H1 (cell line): ENCODE results near the gene ZNF644. TPM values are rescaled to one million over a fixed set of nuclear protein-coding genes. Genes with fewer than 3 reads are reported as not detected.

Source experiments
- CTCF ChIA-PET: fragments of 300-600 bp; sonication (Branson Sonifier 250); formaldehyde crosslinking; loops from one replicate; lab custom pipeline; 2021; ENCODE audit not compliant: partially characterized antibody; lab: Charles Lee
- POLR2A ChIA-PET: fragments of 300-600 bp; sonication (Branson Sonifier 250); formaldehyde crosslinking; loops from one replicate; lab custom pipeline; 2021; ENCODE audit warnings: inconsistent platforms; ENCODE audit not compliant: partially characterized antibody; lab: Charles Lee
- DNase-seq, 2 experiments: peaks; one replicate each; pipeline versions ENCODE4 v3.0.0 to v3.0.0-alpha.2; 2010 to 2022; ENCODE audit warnings: low spot score in 2 of 2, low read depth in 1 of 2, mixed read lengths in 1 of 2
- FAIRE-seq: peaks from 2 replicates; lab custom pipeline; 2011; peaks lifted over from hg19 to GRCh38; lab: Jason Lieb, UNC
- H2AFZ ChIP-seq: 2 replicates; pipeline ENCODE4 v1.8.1; 2012; ENCODE audit warnings: low read length, inconsistent platforms
- H2AK5ac ChIP-seq: 2 replicates; pipeline ENCODE4 v1.6.1; 2013; ENCODE audit warnings: low read depth, low read length
- H2BK120ac ChIP-seq: replicated peaks from 2 replicates; pipeline ENCODE3; 2013; ENCODE audit warnings: low read depth, low read length, inconsistent platforms
- H2BK12ac ChIP-seq: 2 replicates; pipeline ENCODE4 v1.6.1; 2013; ENCODE audit warnings: low read depth, low read length
- H2BK15ac ChIP-seq: 2 replicates; pipeline ENCODE4 v1.6.1; 2013; ENCODE audit warnings: low read length
- H2BK20ac ChIP-seq: 2 replicates; pipeline ENCODE4 v1.6.1; 2013; ENCODE audit warnings: low read length
- H2BK5ac ChIP-seq: 2 replicates; pipeline ENCODE4 v1.6.1; 2013; ENCODE audit warnings: low read depth, low read length
- H3K14ac ChIP-seq: 2 replicates; pipeline ENCODE4 v1.6.1; 2013; ENCODE audit warnings: inconsistent platforms; ENCODE audit not compliant: insufficient read length
- H3K18ac ChIP-seq: 2 replicates; pipeline ENCODE4 v1.6.1; 2013; ENCODE audit warnings: low read length; ENCODE audit errors: extremely low read depth
- H3K23ac ChIP-seq: 2 replicates; pipeline ENCODE4 v1.6.1; 2013; ENCODE audit warnings: inconsistent platforms; ENCODE audit not compliant: insufficient read length
- H3K23me2 ChIP-seq: 2 replicates; pipeline ENCODE4 v1.6.1; 2013; ENCODE audit warnings: low read depth, low read length
- H3K27ac ChIP-seq: 2 replicates; pipeline ENCODE4 v1.6.1; 2011; ENCODE audit warnings: low read depth, low read length, inconsistent platforms
- H3K27me3 ChIP-seq, 4 experiments: replicated peaks in 1 of 4; 1 replicate in 1 of 4; 2 replicates in 3 of 4; pipeline versions ENCODE4 v1.6.1 to v1.8.1; 2011 to 2013; ENCODE audit warnings: low read length in 3 of 4, mild to moderate bottlenecking in 3 of 4, inconsistent platforms in 2 of 4, mixed read lengths in 2 of 4, moderate library complexity in 1 of 4; ENCODE audit not compliant: control insufficient read depth in 3 of 4, insufficient read depth in 3 of 4; ENCODE audit errors: extremely low read depth in 1 of 4
- H3K36me3 ChIP-seq, 4 experiments: 2 replicates each; pipeline versions ENCODE4 v1.6.1 to v1.8.1; 2011 to 2013; ENCODE audit warnings: mild to moderate bottlenecking in 4 of 4, low read length in 3 of 4, moderate library complexity in 2 of 4, control low read depth in 1 of 4, inconsistent platforms in 1 of 4; ENCODE audit not compliant: insufficient read depth in 4 of 4, control insufficient read depth in 2 of 4
- H3K4ac ChIP-seq: replicated peaks from 2 replicates; pipeline ENCODE3; 2013; ENCODE audit warnings: low read length, low read depth, mixed read lengths, inconsistent platforms; ENCODE audit not compliant: insufficient read length
- H3K4me1 ChIP-seq, 4 experiments: replicated peaks in 1 of 4; 1 replicate in 1 of 4; 2 replicates in 3 of 4; pipeline versions ENCODE4 v1.6.1 to v1.8.1; 2011 to 2013; ENCODE audit warnings: low read length in 3 of 4, inconsistent platforms in 2 of 4, mixed read lengths in 1 of 4; ENCODE audit not compliant: insufficient read depth in 4 of 4, control insufficient read depth in 3 of 4
- H3K4me2 ChIP-seq, 2 experiments: 2 replicates each; pipeline versions ENCODE4 v1.6.1 to v1.8.1; 2011 to 2013; ENCODE audit warnings: low read depth in 2 of 2, low read length in 2 of 2, control low read depth in 1 of 2, inconsistent platforms in 1 of 2, mild to moderate bottlenecking in 1 of 2; ENCODE audit not compliant: insufficient read depth in 1 of 2
- H3K4me3 ChIP-seq, 4 experiments: fragments of 200-600, 300-600 bp in 1 of 4; sonication (generic), shearing (Covaris generic), sonication (Bioruptor Twin) in 1 of 4; 2 replicates each; pipeline versions ENCODE4 v1.5.1 to v1.8.1; 2011 to 2016; ENCODE audit warnings: low read length in 4 of 4, low read depth in 3 of 4, control low read depth in 2 of 4, inconsistent platforms in 2 of 4, mild to moderate bottlenecking in 2 of 4, mixed read lengths in 1 of 4, moderate library complexity in 1 of 4; ENCODE audit not compliant: insufficient read depth in 2 of 4; ENCODE audit errors: extremely low read depth in 1 of 4
- H3K56ac ChIP-seq: replicated peaks from 2 replicates; pipeline ENCODE3; 2013; ENCODE audit warnings: low read depth, mild to moderate bottlenecking, mixed read lengths, low read length, inconsistent platforms; ENCODE audit not compliant: insufficient read length
- H3K79me1 ChIP-seq: 2 replicates; pipeline ENCODE4 v1.6.1; 2013; ENCODE audit warnings: low read depth, low read length, control low read depth
- H3K79me2 ChIP-seq, 2 experiments: 2 replicates each; pipeline versions ENCODE4 v1.6.1 to v1.8.1; 2012 to 2013; ENCODE audit warnings: low read length in 2 of 2, mild to moderate bottlenecking in 2 of 2, inconsistent platforms in 1 of 2; ENCODE audit not compliant: insufficient read depth in 2 of 2, control insufficient read depth in 1 of 2
- H3K9ac ChIP-seq, 4 experiments: replicated peaks in 1 of 4; 1 replicate in 1 of 4; 2 replicates in 3 of 4; pipeline versions ENCODE4 v1.6.1 to v1.8.1; 2011 to 2013; ENCODE audit warnings: low read depth in 3 of 4, low read length in 3 of 4, control low read depth in 2 of 4, mild to moderate bottlenecking in 2 of 4, moderate library complexity in 2 of 4, inconsistent platforms in 1 of 4; ENCODE audit errors: extremely low read depth in 1 of 4
- H3K9me3 ChIP-seq, 2 experiments: 2 replicates each; pipeline versions ENCODE4 v1.6.1 to v1.8.1; 2012 to 2013; ENCODE audit warnings: mild to moderate bottlenecking in 2 of 2, moderate library complexity in 2 of 2, control low read depth in 1 of 2, inconsistent platforms in 1 of 2, low read depth in 1 of 2, low read length in 1 of 2, mixed read lengths in 1 of 2; ENCODE audit not compliant: insufficient read depth in 2 of 2
- H4K20me1 ChIP-seq, 2 experiments: replicated peaks in 1 of 2; 2 replicates each; pipeline versions ENCODE3 to v1.8.1; 2011 to 2013; ENCODE audit warnings: inconsistent platforms in 2 of 2, low read length in 2 of 2, mild to moderate bottlenecking in 1 of 2; ENCODE audit not compliant: insufficient read depth in 2 of 2, control insufficient read depth in 1 of 2
- H4K5ac ChIP-seq: 2 replicates; pipeline ENCODE4 v1.6.1; 2013; ENCODE audit warnings: low read length, low read depth, mixed read lengths, inconsistent platforms; ENCODE audit not compliant: insufficient read length
- H4K8ac ChIP-seq: 2 replicates; pipeline ENCODE4 v1.8.0; 2013; ENCODE audit warnings: mild to moderate bottlenecking, moderate library complexity, low read length, inconsistent platforms; ENCODE audit not compliant: insufficient read depth; ENCODE audit errors: extremely low read depth
- H4K91ac ChIP-seq: replicated peaks from 2 replicates; pipeline ENCODE3; 2013; ENCODE audit warnings: low read length, mixed read lengths, inconsistent platforms; ENCODE audit not compliant: insufficient read length
- BACH1 ChIP-seq: IDR thresholded peaks from 2 replicates; pipeline ENCODE4 v1.6.1; 2012; ENCODE audit warnings: low read length, improper control_type of control experiment
- CBX5 ChIP-seq: fragments of 300-800, 300-1000 bp; sonication (generic); IDR thresholded peaks from 2 replicates; pipeline ENCODE4 v1.7.1; 2016; ENCODE audit warnings: antibody characterized with exemption, low read length, low read depth
- CEBPB ChIP-seq: IDR thresholded peaks from 2 replicates; pipeline ENCODE4 v1.6.1; 2012; ENCODE audit warnings: low read depth, low read length
- GTF2F1 ChIP-seq: IDR thresholded peaks from 2 replicates; pipeline ENCODE4 v1.6.1; 2012; ENCODE audit warnings: low read depth, low read length, improper control_type of control experiment, borderline replicate concordance
- JUND ChIP-seq: IDR thresholded peaks from 2 replicates; pipeline ENCODE4 v1.6.1; 2011; ENCODE audit warnings: mild to moderate bottlenecking, improper control_type of control experiment, low read length
- SP4 ChIP-seq: IDR thresholded peaks from 2 replicates; pipeline ENCODE4 v1.6.1; 2012; ENCODE audit warnings: low read length, inconsistent platforms
- SUZ12 ChIP-seq: fragments of 200-600 bp; sonication (generic); IDR thresholded peaks from 2 replicates; pipeline ENCODE4 v1.6.1; 2012; ENCODE audit warnings: mild to moderate bottlenecking, inconsistent platforms, low read length, moderate library complexity, mixed read lengths
- TAF7 ChIP-seq: optimal IDR thresholded peaks from 2 replicates; pipeline ENCODE3; 2011; ENCODE audit warnings: low read depth, mild to moderate bottlenecking, inconsistent platforms, low read length, moderate library complexity, borderline replicate concordance
- YY1 ChIP-seq: IDR thresholded peaks from 2 replicates; pipeline ENCODE4 v1.6.1; 2011; ENCODE audit warnings: low read depth, mild to moderate bottlenecking, low read length
- WGBS, 2 experiments: shearing (Covaris generic) in 1 of 2; methylation state at CpG; one replicate each; pipeline versions ENCODE4 v1.1.6 to v1.1.7; 2013 to 2015; ENCODE audit warnings: low lambda C conversion rate in 2 of 2, mixed read lengths in 2 of 2, inconsistent platforms in 1 of 2, low coverage in 1 of 2, missing lambda C conversion rate in 1 of 2; ENCODE audit not compliant: insufficient replicate concordance in 2 of 2, insufficient coverage in 1 of 2, insufficient read length in 1 of 2; ENCODE audit errors: extremely low coverage in 1 of 2, missing lambda C conversion rate in 1 of 2; 5-methylcytosine and 5-hydroxymethylcytosine counted together
- polyA plus RNA-seq, 7 experiments: library from polyadenylated mRNA; depleted of rRNA in 3 of 7; stranded (reverse) in 5 of 7; unstranded in 2 of 7; fragments of >200 nt in 5 of 7; fragments of 200-250 nt in 2 of 7; gene quantifications; 1 replicate in 5 of 7; 2 replicates in 1 of 7; 4 replicates in 1 of 7; pipeline versions ENCODE4 v1.2.1 to v1.2.3, GENCODE V29; 2011 to 2013; ENCODE audit warnings: missing spikeins in 2 of 7, mixed read lengths in 2 of 7
- total RNA-seq: library from RNA; stranded (reverse); fragmentation: NEBNext Ultra II Directional; extraction: Animal tissue kit (Norgen Biotek cat#: 25700); gene quantifications from 2 replicates; pipeline ENCODE4 v1.2.1, GENCODE V29; 2021

Gene ZNF644
- total and polyA plus RNA-seq, 2 of the 8 experiments (the other 6 are each of a cell fraction or from before 2014, with no cell fraction given): 14.5 to 93.5 TPM

DNA sequence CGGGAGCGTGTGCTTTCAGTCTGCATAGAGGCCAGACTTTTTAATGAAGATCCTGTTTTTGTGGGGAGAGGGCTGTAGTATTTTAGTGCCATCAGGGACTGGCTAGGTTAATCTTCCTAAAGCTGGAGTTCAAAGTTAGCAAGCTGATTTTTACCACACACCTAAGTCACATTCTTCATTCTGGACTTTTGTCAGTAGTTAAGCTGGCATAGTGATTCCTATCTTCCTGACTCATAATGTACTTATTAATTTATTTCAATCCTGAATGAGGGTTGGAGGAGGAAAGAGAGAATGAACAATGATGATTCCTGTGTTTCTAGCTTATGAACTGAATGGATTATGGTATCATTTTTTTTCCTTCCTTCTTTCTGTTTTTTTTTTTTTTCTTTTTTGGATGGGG lies 24.9 kb upstream of the ZNF644 start:
- Histone ChIP-seq H3K14ac (no peak overlapping the region), H3K4me1 (0 out of 7 replicates have a peak, but pooled peaks cover 0 to 3% (median 0%) of the 10 kb centered on the region in 4 experiments), H3K23ac (no peak overlapping the region), H3K23me2 (no peaks in the 10 kb centered on the region), H4K20me1 (no peaks in the 10 kb centered on the region), H3K36me3 (no peaks in the 10 kb centered on the region), H2BK20ac (no peak overlapping the region), H3K4me3 (no peak overlapping the region), H2BK120ac (no peak overlapping the region), H3K4me2 (no peak overlapping the region), H3K4ac (no peak overlapping the region), H3K9me3 (peaks cover 0 to 10% of the 10 kb centered on the region in 2 experiments; a peak in 1 of 4 replicates), H3K18ac (no peak overlapping the region), H3K27ac (no peak overlapping the region), H3K9ac (no peak overlapping the region), H3K27me3 (no peaks in the 10 kb centered on the region), H2AFZ (0 out of 2 replicates have a peak overlapping the region, but pooled peaks have one; percentile 26), H2BK15ac (no peak overlapping the region), H2BK12ac (no peak overlapping the region), H2BK5ac (no peak overlapping the region), H3K79me2 (no peaks in the 10 kb centered on the region), H4K8ac (no peak overlapping the region), H4K91ac (no peak overlapping the region), H3K56ac (no peak overlapping the region), H4K5ac (no peak overlapping the region), H3K79me1 (no peaks in the 10 kb centered on the region), H2AK5ac (no peak overlapping the region)
- POLR2A ChIA-PET: interaction anchor here (0.7 to 1.0 kb wide), 2 partner anchors 25 to 74 kb away, joined by 3 to 4 read pairs; partner anchors contain the start of gene ZNF644
- CTCF ChIA-PET: interaction anchor here (0.6 to 1.0 kb wide), 2 partner anchors 112 to 119 kb away, joined by 3 read pairs; no protein-coding TSS in a partner anchor
- WGBS, 2 experiments: 94% methylated on average over 2 of the region's 2 CpGs; no CpG with 5 or more reads in 1 of the 2 experiments
- DNase-seq (no peak), FAIRE-seq (no peak)
- TF ChIP-seq BACH1 (no peak), CBX5 (no peak), SP4 (no peak), YY1 (no peak), SUZ12 (no peak), GTF2F1 (no peak), JUND (no peak), TAF7 (no peak), CEBPB (no peak)
